ENCODE results near the gene CD40.
"Not testable (repeated sequence)": the region's sequence is repeated elsewhere in the genome, so short reads cannot be mapped to it uniquely, and the experiment has no call there.

Gene CD40

GRCh38 chr20:46117704-46118467 is at the start of gene CD40:
Gene CD40 (plus strand): TSS chr20:46118314. CDS start chr20:46118344, 30 bp downstream.
- DNase-seq (ENCODE audit: low spot score), result peak; percentile 36

DNA sequence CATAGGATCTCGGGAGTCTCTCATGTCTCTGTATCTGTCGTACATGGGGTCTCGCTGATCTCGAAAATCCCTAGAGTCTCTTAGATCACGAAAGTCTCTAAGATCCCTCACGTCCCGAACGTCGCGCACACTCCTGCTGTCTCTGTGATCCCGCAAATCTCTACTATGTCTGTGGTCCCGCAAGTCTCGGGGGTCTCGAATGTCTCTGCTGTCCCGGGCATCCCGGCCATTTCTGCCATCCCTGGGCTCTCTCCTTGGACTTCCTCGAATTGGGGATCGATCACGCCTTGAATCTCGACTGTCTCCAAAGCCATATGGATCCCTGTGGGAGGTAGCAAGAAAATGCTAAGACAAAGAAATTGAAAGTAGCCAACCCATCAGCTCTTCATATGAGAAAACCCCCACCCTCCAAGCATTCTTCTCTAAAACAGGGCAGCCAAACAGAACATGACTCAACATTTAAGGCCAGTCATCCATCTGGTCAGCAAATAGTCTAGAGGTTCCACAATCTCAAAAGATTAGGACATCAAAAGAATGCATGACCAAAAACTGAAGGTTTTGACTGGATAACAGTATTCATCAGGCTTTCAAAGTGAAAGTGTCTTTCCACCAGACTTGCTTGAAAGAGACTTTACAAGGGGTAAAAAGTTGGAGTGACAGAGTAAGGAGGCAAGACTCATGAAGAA is 47.8 kb upstream of the CD40 start:
- DNase-seq (ENCODE audit: low spot score), result no peak

- DNase-seq (ENCODE audit: low spot score), result no peak
Observed at GRCh38 chr20:46071573-46071972, 46.5 kb upstream of the CD40 start.

- no peak for DNase-seq (ENCODE audit: low spot score)
Observed at GRCh38 chr20:46073024-46073423, 45.1 kb upstream of the CD40 start.

DNA sequence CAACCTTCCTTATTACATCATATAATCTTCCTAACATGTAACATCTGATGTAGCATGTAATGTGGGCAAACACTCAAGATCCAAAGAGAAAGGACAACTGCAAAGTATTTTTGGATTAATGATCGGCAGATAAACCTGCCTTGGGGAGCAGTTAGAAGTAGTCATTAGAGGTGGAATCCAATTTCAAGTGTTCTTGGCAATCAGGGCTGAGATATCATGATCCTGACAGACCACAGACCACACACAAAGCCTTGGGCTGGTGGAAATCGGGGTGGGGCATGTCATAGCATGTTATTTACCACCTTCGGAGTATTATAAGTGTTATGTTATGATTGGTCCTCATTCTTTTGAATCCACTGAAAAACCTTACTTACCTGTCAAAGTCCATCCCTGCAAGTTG is 44.7 kb upstream of the CD40 start:
- DNase-seq (ENCODE audit: low spot score), result no peak

DNA sequence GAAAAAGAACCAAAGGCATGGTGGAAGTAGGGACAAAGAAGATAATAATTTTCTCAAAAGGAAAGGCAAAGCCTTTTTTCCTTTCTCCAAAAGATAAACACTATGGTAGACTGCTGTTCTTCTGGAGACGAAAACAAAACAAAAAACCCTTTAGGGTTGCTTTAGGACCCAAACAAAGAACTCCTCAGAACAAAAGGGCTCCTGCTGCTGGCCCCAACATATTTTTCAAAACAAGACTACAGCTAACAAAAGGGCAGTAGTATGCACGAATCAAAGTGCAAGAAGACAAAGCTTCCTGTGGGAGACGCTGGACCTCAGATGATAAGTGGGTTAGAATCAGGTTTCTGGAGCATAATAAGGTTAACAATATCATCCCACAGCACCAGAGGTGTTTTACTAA is 44.1 kb upstream of the CD40 start:
- no peak for DNase-seq (ENCODE audit: low spot score)

DNA sequence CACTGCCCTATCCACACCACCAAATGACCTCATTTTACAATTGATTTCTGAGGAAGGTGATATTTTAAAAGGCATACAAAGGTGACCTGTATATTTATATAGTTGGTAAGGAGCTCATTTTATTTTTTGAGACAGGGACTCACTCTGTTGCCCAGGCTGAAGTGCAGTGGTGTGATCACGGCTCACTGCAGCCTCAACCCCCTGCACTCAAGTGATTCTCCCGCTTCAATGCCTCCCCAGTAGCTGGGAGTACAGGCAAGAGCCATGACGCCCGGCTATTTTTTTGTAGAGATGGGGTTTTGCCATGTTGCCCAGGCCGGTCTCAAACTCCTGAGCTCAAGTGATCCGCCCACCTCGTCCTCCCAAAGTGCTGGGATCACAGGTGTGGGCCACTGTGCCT is 41.3 kb upstream of the CD40 start:
- no peak for DNase-seq (ENCODE audit: low spot score)

- no peak for DNase-seq (ENCODE audit: low spot score)
Observed at GRCh38 chr20:46077642-46078305, 40.3 kb upstream of the CD40 start.

GRCh38 chr20:46078954-46079353 is 39.2 kb upstream of the CD40 start:
- DNase-seq (ENCODE audit: low spot score), result no peak

GRCh38 chr20:46081074-46081473 is 37.0 kb upstream of the CD40 start:
- no peak for DNase-seq (ENCODE audit: low spot score)

DNA sequence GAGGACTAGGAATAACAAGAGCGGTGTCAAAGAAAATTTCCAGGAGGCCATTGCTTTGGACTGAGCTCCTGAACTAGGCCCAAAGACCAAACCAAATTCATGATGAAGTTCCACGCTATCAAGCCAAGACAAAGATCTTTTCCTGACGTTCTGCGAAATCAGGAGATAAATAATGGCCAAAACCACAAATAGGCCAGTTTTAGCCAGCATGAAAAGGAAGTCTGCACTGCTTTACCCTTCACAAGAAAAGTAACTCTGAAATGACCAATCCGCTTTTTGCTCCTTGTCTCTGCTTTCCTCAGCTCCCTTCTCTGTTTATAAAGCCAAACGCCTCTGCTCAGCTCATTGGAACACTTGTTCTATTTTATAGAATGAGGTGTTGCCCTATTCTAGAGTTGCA is 35.0 kb upstream of the CD40 start:
- no peak for DNase-seq (ENCODE audit: low spot score)

- DNase-seq (ENCODE audit: low spot score), result no peak
Observed at GRCh38 chr20:46083531-46084061, 34.5 kb upstream of the CD40 start.

DNA sequence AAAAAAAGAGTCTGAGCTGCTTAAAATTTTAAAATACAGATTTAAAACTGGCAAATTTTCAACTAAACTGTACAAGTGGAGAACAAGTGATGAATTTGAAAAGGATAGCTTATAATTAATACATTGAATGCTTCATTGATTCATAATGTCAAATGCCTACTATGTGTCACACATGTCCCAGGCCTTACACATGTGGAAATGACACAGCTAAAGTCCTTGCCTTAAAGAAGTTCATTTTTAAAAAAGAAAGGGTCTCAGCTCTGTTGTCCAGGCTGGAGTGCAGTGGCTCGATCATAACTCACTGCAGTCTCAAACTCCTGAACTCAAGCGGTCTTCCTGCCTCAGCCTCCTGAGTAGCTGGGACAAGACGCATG is 33.3 kb upstream of the CD40 start:
- DNase-seq (ENCODE audit: low spot score), result no peak

GRCh38 chr20:46085179-46085851 is 32.8 kb upstream of the CD40 start:
- no peak for DNase-seq (ENCODE audit: low spot score)

- no peak for DNase-seq (ENCODE audit: low spot score)
Observed at GRCh38 chr20:46087161-46087560, 31.0 kb upstream of the CD40 start.

GRCh38 chr20:46088409-46089166 is 29.5 kb upstream of the CD40 start:
- DNase-seq (ENCODE audit: low spot score), result peak; percentile 37

DNA sequence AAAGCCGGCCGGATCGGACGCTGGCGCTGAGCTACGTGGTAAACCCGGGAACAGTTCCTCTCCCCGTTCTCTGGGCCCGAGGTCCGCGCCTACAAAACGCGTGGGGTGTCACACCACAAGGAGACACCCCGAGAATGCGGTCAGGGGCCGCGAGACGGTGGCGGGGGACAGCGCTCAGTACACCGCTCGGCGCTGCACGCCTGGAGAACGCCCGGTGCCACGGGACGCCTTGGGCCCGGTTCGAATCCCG is 29.0 kb upstream of the CD40 start:
- peak; percentile 52 for DNase-seq (ENCODE audit: low spot score)

DNA sequence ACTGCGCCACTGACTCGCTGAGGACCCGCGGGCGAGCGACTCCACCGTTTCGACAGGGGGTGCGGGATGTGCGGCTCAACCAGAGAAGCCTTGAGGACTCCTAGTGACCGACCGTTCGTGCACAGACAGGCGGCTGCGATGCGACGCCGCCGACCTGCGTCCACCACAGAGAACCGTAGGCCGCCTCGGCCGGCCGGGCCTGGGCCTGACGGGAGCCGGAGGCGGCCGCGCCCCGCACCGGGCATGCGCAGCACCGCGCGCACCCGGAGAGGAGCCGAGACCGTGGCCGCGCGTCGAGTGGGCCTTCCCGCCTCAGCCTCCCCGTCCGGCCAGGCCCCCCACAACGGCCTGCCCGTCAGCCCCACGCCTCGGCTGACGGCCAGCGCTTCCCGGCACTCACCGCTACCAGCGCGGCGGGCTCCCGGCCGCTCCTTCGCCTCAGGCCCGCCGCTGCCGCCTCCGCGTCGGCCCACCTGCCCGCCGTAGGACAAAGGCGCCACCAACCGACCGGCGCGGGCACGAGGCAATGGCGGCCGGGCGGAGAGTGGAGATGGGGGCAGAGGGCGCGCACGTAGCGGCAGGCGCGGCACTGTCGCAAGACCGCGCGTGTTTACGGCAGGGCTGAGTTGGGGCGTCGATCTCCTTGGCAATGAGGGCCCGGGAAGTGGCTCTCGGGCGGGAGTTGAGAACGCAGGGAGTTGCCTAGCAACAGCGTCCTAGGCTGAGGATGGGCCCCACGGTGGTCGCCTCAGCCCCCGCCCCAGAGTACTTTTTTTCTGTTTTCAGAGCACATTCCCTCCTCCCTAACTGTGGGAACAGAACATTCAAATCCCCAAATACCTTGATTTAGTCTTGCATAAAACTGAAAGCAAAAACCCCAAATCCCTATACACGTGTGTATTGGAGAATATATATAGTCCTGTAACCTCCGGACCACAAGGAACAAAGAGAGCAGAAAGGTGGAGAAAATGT is 28.4 kb upstream of the CD40 start, which contains the start of gene NCOA5:
Gene NCOA5, minus strand, starts transcription at position 546 of the 972 bp plus-strand sequence. CDS start 10,538 bp downstream, outside the sequence.
- peak; percentile 96 for DNase-seq (ENCODE audit: low spot score)

- not testable (repeated sequence) for DNase-seq (ENCODE audit: low spot score)
Observed at GRCh38 chr20:46091622-46092535, 26.2 kb upstream of the CD40 start.

All from activated CD4-positive, alpha-beta T cell treated with anti-CD3 and anti-CD28 coated beads, Interleukin-2, Interleukin-4, amounts not matched to agents 100 ng/mL and 50 ng/mL, durations not matched to agents 16 hours and 8 hours (primary cell).